NCI-H146 (cell line): ENCODE results near the gene ZNF229.
"Not testable (repeated sequence)": the region's sequence is repeated elsewhere in the genome, so short reads cannot be mapped to it uniquely, and the experiment has no call there.

Source experiments
- DNase-seq: peaks from one replicate; lab custom pipeline; 2025; lab: John Stamatoyannopoulos, UW

The ZNF229 gene

GRCh38 chr19:44447916-44448674 lies at the start of gene ZNF229:
TSS of gene ZNF229 (minus strand) at chr19:44448472. CDS start at chr19:44442847, 5,625 bp downstream.
- DNase-seq = peak; percentile 88

DNA sequence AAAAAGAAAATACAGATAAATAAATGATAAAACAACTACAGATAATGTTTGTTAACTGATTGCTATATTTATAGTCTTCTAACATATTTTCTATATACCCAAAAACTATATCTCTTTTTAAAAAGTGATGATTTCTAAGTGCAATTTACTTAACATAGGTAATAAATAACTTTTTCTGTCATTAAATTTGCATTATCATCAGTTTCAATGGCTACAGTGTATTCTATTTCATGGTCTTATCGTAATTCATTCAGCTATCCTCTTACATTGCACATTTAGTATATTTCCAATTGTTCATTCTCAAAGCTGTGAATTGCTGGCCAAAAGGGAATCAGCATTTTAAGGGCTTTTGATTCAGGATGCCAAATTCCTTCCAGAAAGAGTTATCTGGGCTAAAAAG lies 48.4 kb upstream of the ZNF229 start:
- no peak for DNase-seq

DNA sequence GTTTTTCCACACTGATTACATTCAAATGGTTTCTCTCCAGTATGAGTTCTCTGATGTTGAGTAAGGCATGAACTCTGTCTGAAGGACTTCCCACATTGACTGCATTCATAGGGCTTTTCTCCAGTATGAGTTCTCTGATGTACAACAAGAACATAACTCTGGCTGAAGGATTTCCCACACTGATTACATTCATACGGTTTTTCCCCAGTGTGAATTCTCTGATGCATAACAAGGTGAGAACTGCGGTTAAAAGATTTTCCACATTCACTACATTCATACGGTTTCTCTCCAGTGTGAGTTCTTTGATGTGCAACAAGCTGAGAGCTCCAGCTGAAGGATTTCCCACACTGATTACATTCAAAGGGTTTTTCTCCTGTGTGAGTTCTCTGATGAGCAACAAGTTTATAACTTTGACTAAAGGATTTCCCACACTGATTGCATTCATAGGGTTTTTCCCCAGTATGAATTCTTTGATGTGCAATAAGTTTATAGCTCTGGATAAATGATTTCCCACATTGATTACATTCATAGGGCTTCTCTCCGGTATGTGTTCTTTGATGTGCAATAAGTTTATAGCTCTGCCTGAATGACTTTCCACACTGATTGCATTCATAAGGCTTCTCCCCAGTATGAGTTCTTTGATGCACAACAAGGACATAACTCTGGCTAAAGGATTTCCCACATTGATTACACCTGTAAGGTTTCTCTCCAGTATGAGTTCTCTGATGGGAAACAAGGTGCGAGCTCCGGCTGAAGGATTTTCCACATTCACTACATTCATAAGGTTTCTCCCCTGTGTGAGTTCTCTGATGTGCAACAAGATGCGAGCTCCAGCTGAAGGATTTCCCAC lies 28.5 kb upstream of the ZNF229 start:
- DNase-seq = peak; percentile 15

- not testable (repeated sequence) for DNase-seq
Observed at GRCh38 chr19:44468730-44469129, 20.5 kb upstream of the ZNF229 start.

DNA sequence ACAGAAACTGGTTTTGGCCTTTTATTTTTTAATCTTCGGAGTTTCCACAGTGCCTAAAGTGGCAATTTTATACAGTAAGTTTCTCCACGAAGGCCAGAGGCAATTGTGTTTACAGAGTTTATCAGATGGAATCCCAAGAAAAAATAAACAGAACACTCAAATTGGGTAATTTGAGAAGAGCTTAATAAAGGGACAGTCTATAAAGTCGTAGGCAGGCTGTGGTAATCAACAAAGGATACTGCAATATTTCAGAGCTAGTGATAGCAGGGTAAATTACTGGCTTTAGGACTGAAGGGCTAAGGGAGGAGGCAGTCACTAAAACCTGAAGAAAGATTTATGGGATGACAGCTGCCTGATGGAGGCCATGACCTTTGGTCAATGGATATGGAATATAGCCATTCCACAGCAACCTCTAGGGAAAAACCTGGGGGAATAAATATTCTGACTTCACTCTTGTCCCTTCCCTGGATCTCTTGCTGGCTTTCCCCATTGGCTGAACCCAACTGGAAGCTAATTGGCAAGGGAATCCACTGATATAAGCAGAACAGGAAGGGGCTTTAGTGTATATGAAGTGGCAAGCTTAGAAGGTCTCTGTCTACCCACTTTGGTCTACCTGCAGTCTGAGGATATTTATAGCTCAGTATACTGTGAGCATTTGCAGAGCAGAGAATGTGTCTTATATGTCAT lies 14.5 kb upstream of the ZNF229 start:
- DNase-seq = not testable (repeated sequence)

DNA sequence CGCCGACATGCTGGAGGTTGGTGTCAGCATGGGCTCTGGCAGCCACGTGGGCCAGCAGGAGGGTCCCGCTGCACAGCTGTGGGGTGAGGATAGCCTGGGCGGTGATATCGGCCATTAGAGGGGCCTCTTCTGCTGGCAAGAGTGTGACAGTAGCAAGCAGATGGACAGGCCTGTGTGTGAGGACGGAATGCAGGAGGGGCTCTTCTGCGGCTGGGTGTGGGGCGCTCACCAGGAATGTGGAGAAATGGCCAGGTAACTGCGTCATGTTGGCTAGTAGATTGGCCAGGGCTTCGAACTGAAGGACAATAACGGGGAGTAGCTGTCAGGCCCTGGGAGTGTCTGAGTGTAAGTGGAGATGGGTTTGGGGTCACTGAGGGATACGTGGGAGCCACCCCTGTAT lies 7.7 kb upstream of the ZNF229 start:
- not testable (repeated sequence) for DNase-seq

DNA sequence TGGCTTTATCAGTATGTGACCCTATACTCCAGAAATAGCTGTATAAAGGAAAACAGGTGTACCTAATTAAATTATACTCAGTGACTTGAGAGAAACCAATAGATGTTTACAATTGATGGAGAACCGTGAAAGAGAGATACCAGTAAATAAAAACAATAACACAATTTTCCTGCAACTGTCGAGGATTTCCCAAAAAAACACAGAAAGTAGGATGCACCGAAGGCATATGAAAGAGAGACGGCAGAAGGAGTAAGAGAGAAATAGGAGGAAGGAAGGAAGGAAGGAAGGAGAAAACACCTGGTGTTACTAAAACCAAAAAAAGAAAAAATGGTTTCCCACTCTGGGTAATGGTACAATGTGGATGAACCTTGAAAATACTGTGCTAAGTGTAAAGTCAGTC lies 6.8 kb upstream of the ZNF229 start:
- DNase-seq = no peak

GRCh38 chr19:44452367-44452766 lies 4.1 kb upstream of the ZNF229 start:
- no peak for DNase-seq

GRCh38 chr19:44451687-44452086 lies 3.4 kb upstream of the ZNF229 start:
- no peak for DNase-seq

GRCh38 chr19:44438441-44438840 lies 9.8 kb downstream of the ZNF229 start:
- no peak for DNase-seq

DNA sequence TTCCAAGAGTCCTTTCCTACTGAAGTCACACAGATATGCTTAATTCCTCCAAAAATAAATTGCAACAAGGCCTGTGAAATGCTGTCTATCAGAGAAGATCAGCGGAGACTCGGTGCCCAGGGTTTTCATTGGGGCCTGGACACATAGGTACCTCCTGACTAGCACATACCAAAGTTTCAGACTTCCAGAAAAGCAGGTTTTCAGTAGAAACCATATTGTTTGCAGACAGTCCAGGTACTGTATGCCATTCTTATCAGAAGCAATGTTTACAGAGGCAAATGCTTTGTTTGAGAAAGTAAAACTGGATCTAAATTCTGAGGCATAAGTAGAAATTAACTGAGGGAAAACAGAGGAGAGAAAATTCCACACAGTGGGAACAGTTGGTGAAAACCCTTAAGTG lies 12.8 kb downstream of the ZNF229 start:
- no peak for DNase-seq

- DNase-seq = no peak
Observed at GRCh38 chr19:44430956-44431355, 17.3 kb downstream of the ZNF229 start.

DNA sequence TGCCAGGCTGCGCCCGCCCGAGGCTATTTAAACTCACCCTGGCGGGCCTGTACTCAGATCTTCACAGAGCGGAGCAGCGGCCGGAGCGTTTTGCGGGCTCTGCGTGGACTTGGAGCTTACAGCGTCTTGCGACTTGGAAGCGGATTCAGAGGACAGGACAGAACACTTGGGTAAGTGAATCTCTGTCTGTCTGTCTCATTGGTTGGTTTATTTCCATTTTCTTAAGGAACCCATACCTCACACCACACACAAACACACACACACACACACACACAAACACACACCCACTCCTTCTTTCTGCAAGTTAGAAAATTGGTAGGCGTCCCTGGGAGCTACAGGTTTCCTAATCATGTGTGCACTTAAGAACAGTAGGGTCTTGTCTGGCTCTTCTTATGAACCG lies 32.7 kb downstream of the ZNF229 start:
- DNase-seq = not testable (repeated sequence)

GRCh38 chr19:44401139-44402115 lies 46.8 kb downstream of the ZNF229 start, which contains the start of gene ZNF285:
TSS of gene ZNF285 (minus strand) at chr19:44401608. CDS start at chr19:44397213, 4,395 bp downstream.
- no peak for DNase-seq

DNA sequence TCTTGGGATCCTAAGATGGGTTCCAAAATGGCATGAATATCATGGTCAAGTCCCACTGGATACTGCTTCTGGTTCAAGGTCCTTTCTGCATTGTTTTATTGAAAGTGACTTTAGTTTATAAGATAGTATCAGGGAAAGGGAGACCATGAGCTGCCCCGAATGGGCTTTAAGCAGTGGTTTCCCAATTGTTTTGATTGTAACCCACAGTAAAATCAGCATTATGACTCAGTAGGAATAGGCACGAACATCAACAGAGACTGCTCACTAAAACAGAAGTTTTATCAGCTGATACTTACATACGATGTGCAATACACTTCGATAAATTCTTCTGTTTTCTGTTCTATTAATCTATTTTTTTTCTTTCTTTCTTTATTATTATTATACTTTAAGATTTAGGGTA lies 59.0 kb downstream of the ZNF229 start:
- not testable (repeated sequence) for DNase-seq
